ENCODE results near the gene CHMP2B.
"Not testable (repeated sequence)": the region's sequence is repeated elsewhere in the genome, so short reads cannot be mapped to it uniquely, and the experiment has no call there.

The CHMP2B gene

DNA sequence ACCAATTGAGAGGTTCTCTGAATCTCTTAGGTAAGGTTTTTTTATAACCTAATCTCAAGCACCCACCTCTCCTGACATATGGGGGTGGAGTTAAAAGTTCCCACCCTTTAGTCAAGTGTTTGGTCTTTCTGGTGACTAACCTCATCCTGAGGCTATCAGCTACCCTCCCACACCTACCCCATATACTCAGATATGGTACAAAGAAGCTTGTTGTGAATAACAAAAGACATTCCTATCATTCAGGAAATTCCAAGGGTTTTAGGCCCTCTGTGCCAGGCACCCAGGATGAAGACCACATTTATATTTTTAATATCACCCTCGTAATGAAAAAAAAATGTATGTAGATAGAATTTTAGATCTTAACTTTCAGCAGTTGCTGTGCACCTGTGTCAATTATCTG lies 9.0 kb downstream of the CHMP2B start:
- DNase-seq, result no peak

DNA sequence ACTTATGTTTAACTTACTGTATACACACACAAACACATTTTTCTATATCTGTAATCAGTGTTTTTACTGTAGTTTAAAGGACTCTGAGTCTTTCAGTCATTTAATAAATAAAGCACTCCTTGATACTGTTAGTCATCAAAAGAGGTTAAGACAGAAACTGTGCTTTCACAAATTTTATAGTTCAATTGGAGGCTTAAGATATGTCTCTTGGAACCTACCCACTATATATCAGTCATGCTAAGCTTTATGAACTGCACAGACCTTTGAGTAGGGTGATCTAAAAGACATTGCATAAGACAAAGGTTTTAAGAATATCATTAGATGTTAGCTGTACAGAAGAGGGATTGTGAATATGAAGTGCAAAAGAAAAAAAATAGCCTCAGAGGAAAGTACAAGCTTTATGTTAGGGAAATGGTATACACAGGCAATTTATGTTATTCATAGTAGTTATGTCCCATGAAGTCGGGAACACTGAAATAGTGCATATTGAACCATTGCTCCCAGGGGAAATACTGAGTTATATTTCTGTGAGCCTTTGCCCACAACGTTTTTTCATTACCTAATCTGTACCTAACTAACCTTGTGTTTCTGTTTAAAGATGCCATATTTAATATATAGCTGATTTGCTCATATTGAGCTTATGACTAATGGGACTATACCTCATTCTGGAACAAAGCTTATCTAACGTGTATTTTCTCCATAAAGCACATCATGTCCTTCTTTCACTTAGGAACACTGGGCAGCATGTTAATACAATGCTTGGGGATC lies 19.7 kb downstream of the CHMP2B start:
- DNase-seq, result no peak

DNA sequence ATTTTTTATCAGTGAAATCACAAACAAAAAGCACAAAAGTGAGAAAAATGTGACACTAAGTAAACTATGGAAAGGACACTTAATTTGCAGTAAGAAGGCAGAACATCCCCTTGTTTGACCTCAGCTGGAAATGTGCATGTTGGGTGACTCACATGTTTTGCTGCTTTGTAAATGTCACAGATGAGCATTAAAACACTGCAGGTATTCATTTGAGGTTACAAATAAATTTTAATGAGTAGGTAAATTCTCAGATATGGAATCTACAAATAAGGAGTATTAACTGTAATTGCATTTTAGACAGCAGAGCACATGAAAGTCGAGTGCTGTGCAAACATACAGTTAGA lies 20.3 kb downstream of the CHMP2B start:
- DNase-seq, result no peak

DNA sequence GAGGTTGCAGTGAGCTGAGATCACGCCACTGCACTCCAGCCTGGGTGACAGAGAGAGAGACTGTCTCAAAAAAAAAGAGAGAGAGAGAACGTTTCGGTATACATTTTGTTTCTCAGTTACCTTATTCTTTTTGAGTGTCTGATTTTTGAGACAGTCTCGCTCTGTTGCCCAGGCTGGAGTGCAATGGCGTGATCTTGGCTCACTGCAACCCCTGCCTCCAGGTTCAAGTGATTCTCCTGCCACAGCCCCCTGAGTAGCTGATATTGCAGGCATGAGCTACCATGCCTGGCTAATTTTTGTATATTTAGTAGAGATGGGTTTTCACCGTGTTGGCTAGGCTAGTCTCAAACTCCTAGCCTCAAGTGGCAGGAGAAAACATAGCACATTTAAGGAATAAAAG lies 21.1 kb downstream of the CHMP2B start:
- not testable (repeated sequence) for DNase-seq

DNA sequence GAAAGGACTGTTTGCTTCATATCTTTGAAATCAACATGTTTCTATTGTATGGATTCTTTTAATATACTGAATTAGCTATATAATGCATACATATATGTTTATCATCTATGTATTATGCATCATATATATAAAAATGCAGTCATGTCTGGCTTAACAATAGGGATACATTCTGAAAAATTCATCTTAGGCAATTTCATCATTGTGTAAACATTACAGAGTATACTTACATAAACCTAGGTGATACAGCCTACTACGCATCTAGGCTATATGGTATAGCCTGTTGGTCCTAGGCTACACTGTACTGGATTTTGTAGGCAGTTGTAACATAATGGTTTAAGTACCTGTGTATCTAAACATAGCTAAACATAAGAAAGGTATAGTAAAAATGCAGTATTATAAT lies 21.7 kb downstream of the CHMP2B start:
- DNase-seq, result no peak

DNA sequence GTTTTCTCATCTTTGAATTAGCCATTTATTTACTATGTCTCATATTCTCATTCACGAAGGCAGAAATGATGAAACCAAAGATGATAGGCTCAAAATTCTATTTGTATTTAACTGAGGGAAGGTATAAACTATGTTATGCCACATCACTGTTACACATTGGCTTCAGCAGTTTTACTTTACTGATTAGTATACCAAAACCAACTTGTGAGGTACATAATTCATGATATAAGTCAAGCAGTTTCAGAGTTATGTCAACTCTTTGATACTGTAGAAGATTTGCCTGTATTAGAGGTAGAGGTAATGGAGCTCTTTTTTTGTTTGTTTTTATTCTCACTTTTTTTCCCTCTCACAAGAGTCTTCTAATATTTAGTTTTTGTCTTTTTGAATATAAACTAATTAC lies 22.9 kb downstream of the CHMP2B start:
- DNase-seq, result no peak

DNA sequence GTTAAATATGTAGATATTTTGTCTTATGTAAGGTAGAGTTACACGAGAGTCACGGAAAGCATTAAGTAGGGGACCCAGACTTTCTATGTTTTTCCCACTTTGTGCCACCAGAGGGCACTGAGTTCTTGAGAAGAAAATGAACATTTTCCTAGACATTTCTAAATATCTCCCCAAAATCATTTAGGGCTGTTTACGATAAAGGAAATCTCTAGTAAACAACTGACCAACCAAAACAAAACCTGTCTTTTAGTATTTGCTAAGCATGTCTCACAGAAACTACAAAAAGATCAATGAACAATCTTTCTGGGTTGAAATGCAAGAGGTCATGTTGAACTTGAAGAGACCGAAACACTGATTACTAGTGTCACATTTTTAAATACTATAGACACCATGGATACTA lies 33.2 kb downstream of the CHMP2B start:
- DNase-seq, result peak; percentile 17

DNA sequence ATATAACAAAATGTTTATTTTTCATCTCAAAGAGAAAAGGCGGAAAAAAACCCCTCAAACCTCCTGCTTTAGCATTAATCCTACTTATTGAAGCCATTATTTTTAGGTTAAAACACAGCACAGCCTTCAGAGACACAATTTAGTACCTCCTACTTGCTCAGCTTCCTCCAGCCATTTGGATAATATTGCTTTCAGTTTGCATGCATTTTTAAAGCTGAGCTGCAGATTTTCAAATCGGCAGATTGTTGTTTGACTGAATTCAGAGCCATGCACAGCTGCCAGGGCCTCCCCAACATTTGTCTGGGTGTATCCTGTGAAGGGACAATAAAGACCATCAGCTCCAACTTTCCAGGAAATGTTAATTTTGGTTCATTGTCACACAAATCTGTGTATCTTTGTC lies 34.8 kb downstream of the CHMP2B start:
- DNase-seq, result no peak

DNA sequence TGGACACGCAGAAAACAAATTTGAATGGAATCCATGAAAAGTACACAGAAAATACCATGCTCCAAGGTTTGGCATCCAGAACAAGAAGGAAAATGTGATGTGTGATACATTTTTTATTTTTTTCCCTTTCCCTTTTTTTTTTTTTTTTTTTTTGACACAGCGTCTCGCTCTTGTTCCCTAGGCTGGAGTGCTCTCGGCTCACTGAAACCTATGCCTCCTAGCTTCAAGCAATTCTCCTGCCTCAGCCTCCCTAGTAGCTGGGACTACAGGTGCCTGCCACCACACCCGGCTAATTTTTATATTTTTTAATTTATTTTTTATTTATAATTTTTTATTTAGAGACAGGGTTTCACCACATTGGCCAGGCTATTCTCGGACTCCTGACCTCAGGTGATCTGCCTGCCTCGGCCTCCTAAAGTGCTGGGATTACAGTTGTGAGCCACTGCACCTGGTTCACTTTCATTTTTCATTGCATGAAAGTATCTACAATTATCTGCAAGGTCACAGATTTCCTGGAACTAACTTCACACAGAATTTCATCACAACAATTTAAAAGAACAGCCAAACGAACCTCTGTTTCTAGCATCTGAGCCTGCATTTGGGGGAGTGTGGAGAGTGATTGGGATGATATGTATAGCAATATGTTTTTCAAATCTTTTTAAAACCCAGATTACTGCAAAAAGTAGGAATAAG lies 41.0 kb downstream of the CHMP2B start:
- no peak for DNase-seq

DNA sequence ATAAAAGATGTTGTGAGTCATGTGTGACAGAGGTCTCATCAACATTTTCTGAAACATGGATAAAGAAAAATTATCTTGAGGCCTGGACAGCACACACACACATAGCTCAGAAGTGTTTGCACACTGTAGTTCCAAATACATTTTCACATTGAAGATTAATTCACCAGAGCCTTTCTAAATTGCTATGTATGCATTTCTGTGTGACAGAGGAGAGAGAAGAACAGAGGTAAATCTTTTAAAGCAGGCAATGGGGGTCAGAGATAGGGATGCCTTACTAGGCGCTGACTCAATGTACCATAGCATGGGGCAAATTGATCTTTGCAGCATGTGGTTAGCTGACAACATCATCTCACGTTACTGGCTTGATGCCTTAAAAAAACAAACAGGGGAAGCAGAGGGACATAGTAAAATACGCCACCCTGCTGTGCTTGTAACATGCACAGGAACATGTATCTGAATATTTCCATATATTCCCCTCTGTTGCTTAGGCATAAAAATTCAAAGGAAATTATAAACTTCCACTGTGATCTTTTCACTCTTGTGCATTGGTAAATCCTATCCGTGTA lies 41.6 kb downstream of the CHMP2B start:
- DNase-seq, result no peak

DNA sequence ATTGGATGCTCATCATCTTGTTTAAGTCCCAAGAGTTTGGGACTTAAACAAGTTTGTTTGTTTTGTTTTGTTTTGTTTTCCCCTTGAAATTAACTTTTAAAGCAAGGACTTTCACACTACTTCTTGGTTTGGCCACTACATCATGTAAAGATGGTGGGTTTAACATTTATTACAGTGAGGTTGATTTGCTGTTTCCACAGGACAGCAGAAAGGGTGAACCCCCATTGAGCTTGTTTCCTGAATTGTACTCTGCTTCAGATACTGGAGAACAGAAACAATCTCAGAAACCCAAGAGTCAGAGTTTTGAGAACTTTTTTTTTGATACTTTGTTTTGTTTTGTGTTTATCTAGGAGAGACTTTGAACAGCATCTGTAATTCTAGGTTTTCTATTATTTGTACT lies 42.6 kb downstream of the CHMP2B start:
- DNase-seq, result no peak

DNA sequence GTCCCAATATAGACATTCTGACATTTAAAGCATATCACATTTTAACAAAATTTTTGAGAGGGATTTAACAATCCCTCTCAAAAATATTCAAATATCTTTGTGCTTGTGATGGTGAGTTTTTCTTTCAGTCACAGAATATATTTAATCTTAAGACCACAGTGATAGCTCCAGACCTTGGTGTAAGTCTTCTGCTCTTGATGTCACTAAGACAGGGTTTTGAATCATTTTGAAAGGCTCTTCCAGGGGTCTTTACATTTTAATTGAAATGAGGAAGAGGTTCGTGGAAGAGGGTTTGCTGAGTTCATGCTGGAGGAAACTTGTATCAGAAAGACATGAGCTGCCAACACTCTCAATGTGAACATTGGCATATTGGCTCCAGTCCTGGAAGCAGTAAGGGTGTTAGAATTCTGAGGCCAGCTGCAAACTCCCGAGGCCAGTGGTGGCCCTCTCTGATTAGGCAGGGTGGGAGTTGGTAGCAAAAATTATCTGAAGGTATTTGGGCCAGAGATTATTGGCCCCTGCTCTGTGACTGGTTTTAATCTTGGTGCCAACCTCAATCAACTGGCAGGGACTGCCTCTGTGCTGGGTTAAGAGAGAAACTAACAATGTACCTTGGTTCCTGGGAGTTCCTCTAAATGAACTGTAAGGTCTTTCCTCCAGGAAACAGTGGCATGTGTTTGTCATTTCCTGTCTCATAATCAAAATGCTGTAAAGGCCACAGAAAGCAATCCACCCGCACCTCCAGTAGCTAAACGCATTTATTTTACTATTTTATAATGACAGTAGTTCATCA lies 44.0 kb downstream of the CHMP2B start:
- DNase-seq, result no peak

DNA sequence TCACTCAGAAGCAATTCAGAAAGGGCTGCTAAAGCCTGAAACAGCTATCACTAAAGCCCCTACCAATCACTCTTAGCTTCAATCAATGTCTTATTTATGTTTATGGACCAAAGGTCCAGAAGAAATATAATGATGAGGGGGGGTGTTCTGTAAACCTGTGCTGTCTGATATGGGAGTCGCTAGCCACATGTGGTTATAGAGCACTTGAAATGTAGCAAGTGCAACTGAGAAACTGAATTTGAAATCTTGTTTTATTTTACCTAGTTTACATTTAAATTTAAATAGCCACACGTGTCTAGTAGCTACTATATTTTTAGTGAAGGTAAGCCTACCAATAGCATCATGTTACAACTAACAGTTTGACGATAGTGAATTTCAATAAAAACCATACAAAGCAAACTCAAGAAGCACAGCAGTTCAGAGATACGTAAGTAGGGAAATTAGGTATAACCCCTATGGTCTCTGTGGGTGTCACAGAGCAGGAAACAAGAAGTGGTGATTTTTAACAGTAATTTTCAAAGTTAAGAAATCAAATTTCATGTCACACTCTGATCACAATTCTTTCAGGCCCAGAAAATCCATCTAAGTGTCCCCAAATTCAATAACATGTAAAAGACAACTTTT lies 45.7 kb downstream of the CHMP2B start:
- DNase-seq, result no peak

DNA sequence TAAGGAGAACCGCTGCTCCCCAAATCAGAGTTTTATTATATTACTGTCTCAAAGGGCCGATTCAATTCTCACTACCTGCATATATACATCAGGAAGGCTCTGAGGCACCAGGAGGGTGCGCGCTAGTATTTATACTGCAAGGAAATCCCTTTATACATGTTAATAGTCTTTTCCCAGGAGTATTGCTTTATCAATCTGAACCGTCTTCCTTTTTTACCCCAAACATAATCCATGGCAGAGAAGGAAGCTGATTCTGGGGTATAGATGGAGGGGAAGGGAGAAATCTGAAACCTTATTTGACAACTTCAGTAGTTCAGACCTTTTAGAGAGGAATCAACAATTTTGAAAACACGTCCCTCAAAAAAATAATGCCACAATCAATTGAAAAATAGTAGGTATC lies 49.4 kb downstream of the CHMP2B start, which contains the start of gene POU1F1:
Gene POU1F1, minus strand, starts transcription at position 101 of the 400 bp plus-strand sequence. CDS start 122 bp downstream, outside the sequence.
- DNase-seq, result no peak

DNA sequence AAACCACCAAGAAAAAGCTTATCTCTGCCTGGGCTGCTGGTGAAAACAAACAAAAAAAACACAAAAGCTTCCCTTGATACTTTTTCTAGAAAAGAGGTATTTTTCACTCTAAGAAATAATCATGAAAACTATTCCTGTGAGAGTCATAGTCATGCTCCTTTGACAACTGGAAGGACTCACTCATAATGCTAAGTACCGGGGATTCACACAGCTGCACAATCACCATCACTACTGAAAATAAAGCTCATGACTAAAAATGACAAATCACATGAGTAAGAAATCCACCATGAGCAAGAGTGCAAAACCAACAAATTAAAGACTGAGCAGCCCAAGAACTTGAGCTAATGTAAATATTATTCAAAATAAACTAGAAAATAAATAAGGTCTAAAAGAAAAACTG lies 59.9 kb downstream of the CHMP2B start:
- no peak for DNase-seq

DNA sequence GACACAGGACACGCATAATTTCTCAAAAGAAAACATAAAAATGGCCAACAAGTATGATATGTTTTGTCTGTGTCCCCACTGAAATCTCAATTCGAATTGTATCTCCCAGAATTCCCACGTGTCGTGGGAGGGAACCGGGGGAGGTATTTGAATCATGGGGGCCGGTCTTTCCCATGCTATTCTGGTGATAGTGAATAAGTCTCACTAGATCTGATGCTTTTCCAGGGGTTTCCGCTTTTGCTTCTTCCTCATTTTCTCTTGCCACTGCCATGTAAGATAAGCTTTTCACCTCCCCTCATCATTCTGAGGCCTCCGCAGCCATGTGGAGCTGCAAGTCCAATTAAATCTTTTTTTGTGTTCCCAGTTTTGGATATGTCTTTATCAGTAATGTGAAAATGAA lies 61.3 kb downstream of the CHMP2B start:
- DNase-seq, result no peak

DNA sequence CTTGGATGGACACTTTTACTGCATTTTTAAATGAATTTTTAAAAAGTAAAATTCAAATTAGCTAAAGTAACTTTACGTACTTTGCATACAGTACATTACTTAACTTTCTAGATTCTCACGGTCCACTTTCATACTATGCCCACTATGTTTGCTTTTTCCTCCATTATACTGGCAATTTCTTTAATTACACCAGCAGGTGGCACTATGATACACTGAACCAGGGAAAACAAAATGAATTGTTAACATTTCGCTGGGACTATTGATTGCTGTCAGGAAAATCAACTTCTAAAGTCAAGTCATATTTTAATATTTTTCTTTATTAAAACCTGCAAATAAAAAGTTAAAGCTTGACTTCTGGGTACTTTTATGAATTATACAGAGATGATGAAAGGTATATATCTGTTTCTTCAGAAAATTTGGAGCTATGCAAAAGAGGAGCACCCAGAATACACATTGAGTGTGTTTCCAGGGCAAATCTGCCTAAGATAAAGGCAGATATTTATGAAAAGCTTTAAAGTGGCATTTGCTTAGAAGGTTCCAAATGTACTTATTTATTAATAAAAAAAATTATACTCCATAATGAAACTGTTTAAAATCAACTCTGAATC lies 71.1 kb downstream of the CHMP2B start:
- peak; percentile 11 for DNase-seq

DNA sequence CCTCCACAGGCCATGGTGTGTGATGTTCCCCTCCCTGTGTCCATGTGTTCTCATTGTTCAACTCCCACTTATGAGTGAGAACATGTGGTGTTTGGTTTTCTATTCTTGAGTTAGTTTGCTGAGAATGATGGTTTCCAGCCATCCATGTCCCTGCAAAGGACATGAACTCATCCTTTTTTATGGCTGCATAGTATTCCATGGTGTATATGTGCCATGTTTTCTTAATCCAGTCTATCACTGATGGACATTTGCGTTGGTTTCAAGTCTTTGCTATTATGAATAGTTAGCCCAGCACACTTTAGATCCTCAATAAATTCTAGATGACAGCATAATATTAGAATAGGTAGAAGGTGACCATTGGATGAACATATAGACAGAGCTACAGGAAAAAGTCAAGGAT lies 77.9 kb downstream of the CHMP2B start:
- not testable (repeated sequence) for DNase-seq
